OCI-LY3 (cell line): ENCODE measurements around the gene DLG1.
"Not testable (repeated sequence)": the region's sequence is repeated elsewhere in the genome, so short reads cannot be mapped to it uniquely, and the experiment has no call there.

ENCODE experiments used
- H2AFZ ChIP-seq: fragments of 200-600, 300-600 bp; shearing (Covaris generic); 2 replicates; pipeline ENCODE4 v1.6.0; 2014; ENCODE audit warnings: antibody characterized with exemption, low read depth, low read length
- H3K27ac ChIP-seq: fragments of 200-600, 300-600 bp; sonication (generic); 2 replicates; pipeline ENCODE4 v1.5.1; 2014; ENCODE audit warnings: mild to moderate bottlenecking, low read length, moderate library complexity, mixed read lengths
- H3K27me3 ChIP-seq: fragments of 200-600, 300-600 bp; sonication (generic); 2 replicates; pipeline ENCODE4 v1.6.1; 2014; ENCODE audit warnings: low read depth, low read length, mixed read lengths
- H3K36me3 ChIP-seq: fragments of 200-600, 300-600 bp; sonication (generic); replicated peaks from 2 replicates; pipeline ENCODE3; 2014; ENCODE audit warnings: low read depth, low read length, mixed read lengths
- H3K4me1 ChIP-seq: fragments of 300-600, 200-600 bp; sonication (generic); 2 replicates; pipeline ENCODE4 v1.6.1; 2014; ENCODE audit warnings: low read length, mixed read lengths
- H3K4me2 ChIP-seq: fragments of 200-600, 300-600 bp; sonication (generic); 2 replicates; pipeline ENCODE4 v1.6.1; 2014; ENCODE audit warnings: low read length, mixed read lengths
- H3K4me3 ChIP-seq: fragments of 300-600, 200-600 bp; sonication (generic); 2 replicates; pipeline ENCODE4 v1.5.1; 2014; ENCODE audit warnings: antibody characterized with exemption, mild to moderate bottlenecking, low read length, moderate library complexity
- H3K79me2 ChIP-seq: fragments of 300-600, 200-600 bp; shearing (Covaris generic); 2 replicates; pipeline ENCODE4 v1.6.1; 2014; ENCODE audit warnings: mild to moderate bottlenecking, low read length, mixed read lengths
- H3K9ac ChIP-seq: fragments of 300-600, 200-600 bp; shearing (Covaris generic); 2 replicates; pipeline ENCODE4 v1.6.0; 2014; ENCODE audit warnings: mild to moderate bottlenecking, low read length, moderate library complexity
- H3K9me3 ChIP-seq: fragments of 200-600, 300-600 bp; shearing (Covaris generic); 2 replicates; pipeline ENCODE4 v1.6.1; 2014; ENCODE audit warnings: low read length, mixed read lengths; ENCODE audit not compliant: insufficient read depth
- H4K20me1 ChIP-seq: fragments of 200-600, 300-600 bp; sonication (generic); 2 replicates; pipeline ENCODE4 v1.6.1; 2016; ENCODE audit warnings: low read length, mixed read lengths; ENCODE audit not compliant: insufficient read depth
- CTCF ChIP-seq: fragments of 200-600, 300-600 bp; sonication (generic); IDR thresholded peaks from 2 replicates; pipeline ENCODE4 v1.5.1; 2014; ENCODE audit warnings: antibody characterized with exemption, low read length, low read depth
- EZH2phosphoT487 ChIP-seq: fragments of 200-600 bp; shearing (Covaris generic); IDR thresholded peaks from 2 replicates; pipeline ENCODE4 v1.6.1; 2018; ENCODE audit warnings: antibody characterized with exemption, mixed run types, low read depth

The DLG1 gene

GRCh38 chr3:197281849-197282248 lies 16.6 kb downstream of the DLG1 start:
- H3K36me3 ChIP-seq = peaks cover 38% of the 10 kb centered on the region
- no peak overlapping the region for H3K4me3 ChIP-seq
- no peak overlapping the region for H3K4me2 ChIP-seq
- no peaks in the 10 kb centered on the region for H3K27me3 ChIP-seq
- H3K4me1 ChIP-seq = no peaks in the 10 kb centered on the region
- no peak overlapping the region for H2AFZ ChIP-seq
- TF ChIP-seq CTCF = no peak
- TF ChIP-seq EZH2phosphoT487 = no peak
- peaks cover 18% of the 10 kb centered on the region for H3K79me2 ChIP-seq
- H4K20me1 ChIP-seq = no peaks in the 10 kb centered on the region; the same call in 1 of the 2 replicates
- no peak overlapping the region for H3K9ac ChIP-seq
- no peaks in the 10 kb centered on the region for H3K9me3 ChIP-seq
- H3K27ac ChIP-seq = no peak overlapping the region

DNA sequence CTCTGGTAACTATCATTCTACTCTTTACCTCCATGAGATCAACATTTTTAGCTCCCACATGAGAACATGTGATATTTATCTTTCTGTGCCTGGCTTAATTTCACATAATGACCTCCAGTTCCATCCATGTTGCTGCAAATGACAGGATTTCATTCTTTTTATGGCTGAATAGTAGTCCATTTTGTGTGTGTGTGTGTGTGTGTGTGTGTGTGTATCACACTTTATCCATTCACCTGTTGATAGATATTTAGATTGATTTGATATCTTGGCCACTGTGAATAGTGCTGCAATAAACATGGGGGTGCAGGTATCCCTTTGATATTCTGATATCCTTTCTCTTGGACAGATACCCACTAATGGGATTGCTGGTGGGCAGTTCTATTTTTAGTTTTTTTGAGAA lies 18.3 kb downstream of the DLG1 start:
- Histone ChIP-seq H3K4me1 (no peaks in the 10 kb centered on the region), H3K36me3 (peaks cover 27% of the 10 kb centered on the region), H3K9ac (no peak overlapping the region), H3K27ac (no peak overlapping the region), H3K4me3 (no peak overlapping the region), H3K9me3 (no peaks in the 10 kb centered on the region), H3K79me2 (peaks cover 19% of the 10 kb centered on the region), H2AFZ (no peak overlapping the region), H4K20me1 (no peaks in the 10 kb centered on the region; the same call in 1 of the 2 replicates), H3K27me3 (no peaks in the 10 kb centered on the region), H3K4me2 (no peak overlapping the region)
- TF ChIP-seq CTCF = no peak
- TF ChIP-seq EZH2phosphoT487 = no peak

DNA sequence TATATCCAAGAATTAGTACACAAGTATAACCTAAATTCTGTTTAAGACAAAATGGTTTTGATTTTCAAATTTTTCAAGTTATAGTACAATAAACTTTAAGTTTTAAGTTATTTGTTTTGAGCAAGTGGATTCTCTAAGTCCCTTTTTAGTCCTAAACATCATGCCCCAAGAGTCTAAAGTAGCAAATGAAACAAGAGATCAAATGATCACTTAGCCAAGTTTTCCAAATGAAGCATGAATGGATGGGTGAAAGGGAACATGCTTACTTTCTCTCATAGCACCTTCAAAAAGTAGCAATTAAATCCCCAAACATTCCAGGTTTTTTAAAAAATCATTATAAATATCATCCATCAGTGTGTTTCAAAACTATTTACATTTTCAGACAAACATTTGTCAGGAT lies 19.5 kb downstream of the DLG1 start:
- Histone ChIP-seq H3K79me2 (peaks cover 19% of the 10 kb centered on the region), H4K20me1 (no peaks in the 10 kb centered on the region), H3K27ac (no peak overlapping the region), H3K4me3 (no peak overlapping the region), H2AFZ (no peak overlapping the region), H3K27me3 (no peaks in the 10 kb centered on the region), H3K4me2 (no peak overlapping the region), H3K9ac (no peak overlapping the region), H3K9me3 (no peaks in the 10 kb centered on the region), H3K36me3 (peaks cover 20% of the 10 kb centered on the region), H3K4me1 (no peaks in the 10 kb centered on the region)
- TF ChIP-seq EZH2phosphoT487 (no peak), CTCF (no peak)

GRCh38 chr3:197276808-197277207 lies 21.6 kb downstream of the DLG1 start:
- H4K20me1 ChIP-seq, H3K27me3 ChIP-seq, H2AFZ ChIP-seq, H3K9ac ChIP-seq, H3K27ac ChIP-seq, H3K4me1 ChIP-seq, H3K9me3 ChIP-seq, H3K4me3 ChIP-seq, H3K4me2 ChIP-seq: not testable (repeated sequence)
- peaks cover 24% of the 10 kb centered on the region for H3K79me2 ChIP-seq
- peaks cover 16% of the 10 kb centered on the region for H3K36me3 ChIP-seq
